Nephron progenitor cell (in vitro differentiated cells): Measurements from ENCODE around the gene STK39.
A peak's percentile ranks its signal among the peaks of the same experiment; 100 is the strongest.

Experiments
- DNase-seq: peaks from one replicate; pipeline ENCODE4 v3.0.0; 2021
- H3K27ac Mint-ChIP-seq: 2 replicates; pipeline ENCODE4 v1.8.0; 2021; ENCODE audit warnings: mild to moderate bottlenecking, moderate library complexity, mixed read lengths
- H3K27me3 Mint-ChIP-seq: 2 replicates; pipeline ENCODE4 v1.8.0; 2021; ENCODE audit warnings: mild to moderate bottlenecking, low read depth, mixed read lengths; ENCODE audit not compliant: poor library complexity
- H3K36me3 Mint-ChIP-seq: 2 replicates; pipeline ENCODE4 v1.8.0; 2021; ENCODE audit warnings: low read depth, mixed read lengths
- H3K4me1 Mint-ChIP-seq: 2 replicates; pipeline ENCODE4 v1.8.0; 2021; ENCODE audit warnings: mixed read lengths
- H3K4me3 Mint-ChIP-seq: 2 replicates; pipeline ENCODE4 v1.8.0; 2021; ENCODE audit warnings: mild to moderate bottlenecking, moderate library complexity, mixed read lengths
- H3K9me3 Mint-ChIP-seq: 2 replicates; pipeline ENCODE4 v1.8.0; 2021; ENCODE audit warnings: mild to moderate bottlenecking, moderate library complexity, mixed read lengths
- CTCF ChIP-seq: fragments of 200-600 bp; sonication (generic); IDR thresholded peaks from 2 replicates; pipeline ENCODE4 v1.5.0; 2021; ENCODE audit warnings: antibody characterized with exemption

Gene STK39

GRCh38 chr2:168171059-168171762 is 76.2 kb downstream of the STK39 start:
- no peak overlapping the region for H3K4me3 Mint-ChIP-seq
- H3K27ac Mint-ChIP-seq: no peak overlapping the region
- DNase-seq: no peak
- peaks cover 25% of the 10 kb centered on the region for H3K36me3 Mint-ChIP-seq
- TF ChIP-seq CTCF: no peak
- H3K4me1 Mint-ChIP-seq: peaks cover 18% of the 10 kb centered on the region
- H3K27me3 Mint-ChIP-seq: peaks cover 2% of the 10 kb centered on the region
- H3K9me3 Mint-ChIP-seq: no peaks in the 10 kb centered on the region

- no peak for TF ChIP-seq CTCF
- peak overlapping the region; percentile 66 for H3K27ac Mint-ChIP-seq
- H3K4me1 Mint-ChIP-seq: peaks cover 17% of the 10 kb centered on the region
- DNase-seq: no peak
- peaks cover 19% of the 10 kb centered on the region for H3K36me3 Mint-ChIP-seq
- peaks cover 2% of the 10 kb centered on the region for H3K27me3 Mint-ChIP-seq
- H3K9me3 Mint-ChIP-seq: no peaks in the 10 kb centered on the region
- no peak overlapping the region for H3K4me3 Mint-ChIP-seq
Measured at GRCh38 chr2:168169097-168169745, 78.2 kb downstream of the STK39 start.

- H3K4me1 Mint-ChIP-seq: peaks cover 17% of the 10 kb centered on the region
- no peaks in the 10 kb centered on the region for H3K9me3 Mint-ChIP-seq
- no peak overlapping the region for H3K4me3 Mint-ChIP-seq
- TF ChIP-seq CTCF: no peak
- no peak for DNase-seq
- peaks cover 2% of the 10 kb centered on the region for H3K27me3 Mint-ChIP-seq
- H3K27ac Mint-ChIP-seq: no peak overlapping the region
- peaks cover 26% of the 10 kb centered on the region for H3K36me3 Mint-ChIP-seq
Measured at GRCh38 chr2:168167511-168168263, 79.7 kb downstream of the STK39 start.

- Mint-ChIP-seq H3K4me3 (no peak overlapping the region), H3K27ac (no peak overlapping the region), H3K36me3 (peaks cover 26% of the 10 kb centered on the region), H3K9me3 (no peaks in the 10 kb centered on the region), H3K4me1 (peaks cover 17% of the 10 kb centered on the region), H3K27me3 (peaks cover 2% of the 10 kb centered on the region)
- TF ChIP-seq CTCF: no peak
- no peak for DNase-seq
Measured at GRCh38 chr2:168166902-168167510, 80.4 kb downstream of the STK39 start.

GRCh38 chr2:168165985-168166901 is 81.2 kb downstream of the STK39 start:
- no peak for DNase-seq
- H3K36me3 Mint-ChIP-seq: peaks cover 26% of the 10 kb centered on the region
- peaks cover 17% of the 10 kb centered on the region for H3K4me1 Mint-ChIP-seq
- no peaks in the 10 kb centered on the region for H3K9me3 Mint-ChIP-seq
- peaks cover 2% of the 10 kb centered on the region for H3K27me3 Mint-ChIP-seq
- H3K4me3 Mint-ChIP-seq: no peak overlapping the region
- H3K27ac Mint-ChIP-seq: no peak overlapping the region
- no peak for TF ChIP-seq CTCF
